Keratinocyte (primary cell): ENCODE data around the gene SEMA3C. TPM values are rescaled to one million over a fixed set of nuclear protein-coding genes. Genes with fewer than 3 reads are reported as not detected.

Experiments used
- DNase-seq: peaks from one replicate; pipeline ENCODE4 v3.0.0-alpha.2; 2011; ENCODE audit warnings: low read depth, missing footprints, low spot score
- FAIRE-seq: peaks from 2 replicates; lab custom pipeline; 2011; peaks lifted over from hg19 to GRCh38; lab: Jason Lieb, UNC
- H2AFZ ChIP-seq: 2 replicates; pipeline ENCODE4 v1.6.0; 2012; ENCODE audit warnings: low read length, control low read depth, inconsistent platforms; ENCODE audit not compliant: control insufficient read depth
- H3K27ac ChIP-seq: 2 replicates; pipeline ENCODE4 v1.5.1; 2011; ENCODE audit warnings: low read length; ENCODE audit not compliant: control insufficient read depth, insufficient read depth
- H3K27me3 ChIP-seq: 3 replicates; pipeline ENCODE4 v1.6.0; 2011; ENCODE audit warnings: low read length; ENCODE audit not compliant: control insufficient read depth, insufficient read depth; ENCODE audit errors: extremely low read depth
- H3K36me3 ChIP-seq, 2 experiments: 2 replicates in 1 of 2; 3 replicates in 1 of 2; pipeline ENCODE4 v1.5.1; 2011; ENCODE audit warnings: low read length in 2 of 2, mild to moderate bottlenecking in 1 of 2; ENCODE audit not compliant: control insufficient read depth in 2 of 2, insufficient read depth in 2 of 2; ENCODE audit errors: extremely low read depth in 1 of 2
- H3K4me1 ChIP-seq: 3 replicates; pipeline ENCODE4 v1.5.1; 2011; ENCODE audit warnings: low read length; ENCODE audit not compliant: control insufficient read depth, insufficient read depth; ENCODE audit errors: extremely low read depth
- H3K4me2 ChIP-seq: 3 replicates; pipeline ENCODE4 v1.6.0; 2011; ENCODE audit warnings: low read depth, low read length; ENCODE audit not compliant: control insufficient read depth, insufficient read depth; ENCODE audit errors: extremely low read depth
- H3K4me3 ChIP-seq, 3 experiments: fragments of 200-600 bp in 1 of 3; sonication (generic) in 1 of 3; 2 replicates in 2 of 3; 3 replicates in 1 of 3; pipeline ENCODE4 v1.5.1; 2011 to 2016; ENCODE audit warnings: low read length in 3 of 3, mild to moderate bottlenecking in 3 of 3, control low read depth in 2 of 3, inconsistent platforms in 1 of 3, low read depth in 1 of 3, mixed read lengths in 1 of 3, mixed run types in 1 of 3, moderate library complexity in 1 of 3; ENCODE audit not compliant: control insufficient read depth in 2 of 3, insufficient read depth in 2 of 3; ENCODE audit errors: extremely low read depth in 1 of 3
- H3K79me2 ChIP-seq: 2 replicates; pipeline ENCODE4 v1.6.0; 2012; ENCODE audit warnings: low read length; ENCODE audit not compliant: control insufficient read depth, insufficient read depth
- H3K9ac ChIP-seq: 3 replicates; pipeline ENCODE4 v1.6.0; 2011; ENCODE audit warnings: low read length; ENCODE audit not compliant: control insufficient read depth, insufficient read depth; ENCODE audit errors: extremely low read depth
- H3K9me1 ChIP-seq: 3 replicates; pipeline ENCODE4 v1.6.0; 2011; ENCODE audit warnings: low read length; ENCODE audit not compliant: control insufficient read depth, insufficient read depth; ENCODE audit errors: extremely low read depth
- H3K9me3 ChIP-seq: 2 replicates; pipeline ENCODE4 v1.5.1; 2012; ENCODE audit warnings: low read depth, low read length; ENCODE audit not compliant: control insufficient read depth
- H4K20me1 ChIP-seq: 3 replicates; pipeline ENCODE4 v1.6.0; 2011; ENCODE audit warnings: low read length; ENCODE audit not compliant: control insufficient read depth, insufficient read depth; ENCODE audit errors: extremely low read depth
- EZH2 ChIP-seq: IDR thresholded peaks from one replicate; pipeline ENCODE4 v1.6.1; 2012; ENCODE audit warnings: inconsistent platforms, mild to moderate bottlenecking, low read length, moderate library complexity
- dilution Hi-C: fragments of 300-500 bp; cut with MboI; formaldehyde crosslinking; loops from one replicate; pipeline ENCODE4 v1.7.0; 2020; ENCODE audit warnings: low sequenced_read_pairs; ENCODE audit not compliant: extremely low pct_ligation_motif_present
- polyA plus RNA-seq, 5 experiments: library from polyadenylated mRNA; depleted of rRNA in 3 of 5; stranded (reverse) in 3 of 5; stranded (forward) in 1 of 5; unstranded in 1 of 5; fragments of >200 nt; gene quantifications; 1 replicate in 1 of 5; 2 replicates in 3 of 5; 3 replicates in 1 of 5; pipeline versions ENCODE4 v1.2.1 to v1.2.3, GENCODE V29; 2011 to 2012; ENCODE audit warnings: missing spikeins in 2 of 5, low read depth in 1 of 5, low replicate concordance in 1 of 5
- TF ChIP-seq, protein P1 (sequence below), 3 experiments: IDR thresholded peaks in 1 of 3; conservative IDR thresholded peaks in 1 of 3; optimal IDR thresholded peaks in 1 of 3; 2 replicates in 2 of 3; 3 replicates in 1 of 3; pipeline versions ENCODE3 to v1.5.1; 2011; ENCODE audit warnings: low read length in 3 of 3, mild to moderate bottlenecking in 3 of 3, moderate library complexity in 2 of 3, control low read depth in 1 of 3, inconsistent platforms in 1 of 3; ENCODE audit not compliant: insufficient read depth in 2 of 3; ENCODE audit errors: extremely low read depth in 1 of 3

SEMA3C gene
- polyA plus RNA-seq, 1 donor (not counting 4 experiments of a cell fraction or from before 2014, with no cell fraction given): 142 TPM

DNA sequence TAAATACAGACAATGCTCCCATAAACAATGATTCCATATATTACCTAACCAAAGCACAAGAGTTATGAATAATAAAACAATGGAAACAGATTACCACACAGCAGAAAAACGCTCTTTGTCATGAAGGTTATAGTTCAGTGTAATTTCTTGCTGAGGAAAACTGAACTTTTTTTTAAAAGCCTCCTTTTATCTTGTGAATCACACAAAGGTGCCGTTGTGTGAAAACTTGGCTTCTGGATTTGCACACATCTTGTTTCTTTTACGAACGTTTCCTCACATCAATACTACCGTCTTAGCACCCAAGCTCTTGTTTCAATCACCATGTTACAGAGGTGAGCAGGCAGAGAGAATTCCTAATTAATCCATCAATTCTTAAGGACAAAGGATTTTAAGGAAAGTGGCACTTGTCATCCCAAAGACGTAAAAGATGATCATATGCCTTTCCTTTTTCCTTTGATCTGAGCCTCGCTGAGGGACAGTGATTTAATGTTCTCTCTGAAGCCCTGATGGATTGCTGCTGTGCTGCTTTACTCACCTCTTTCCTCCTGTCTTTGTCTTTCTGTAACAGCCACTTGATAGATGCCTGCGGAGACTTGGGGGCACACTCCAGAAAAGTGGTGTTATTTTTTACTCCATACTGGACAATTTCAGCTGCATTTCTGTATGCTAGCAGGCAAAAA, 170.3 kb downstream of the SEMA3C start:
- no peak overlapping the region for H3K4me3 ChIP-seq
- no peaks in the 10 kb centered on the region for H4K20me1 ChIP-seq
- H3K9me1 ChIP-seq: no peaks in the 10 kb centered on the region
- no peaks in the 10 kb centered on the region for H3K9me3 ChIP-seq
- H3K27me3 ChIP-seq: no peaks in the 10 kb centered on the region
- H3K9ac ChIP-seq: no peak overlapping the region
- FAIRE-seq (no peak), DNase-seq (no peak)
- no peaks in the 10 kb centered on the region for H3K79me2 ChIP-seq
- H3K4me1 ChIP-seq: no peaks in the 10 kb centered on the region
- H3K27ac ChIP-seq: no peak overlapping the region
- H3K4me2 ChIP-seq: no peak overlapping the region
- peaks cover 17 to 30% of the 10 kb centered on the region in 2 experiments for H3K36me3 ChIP-seq
- no peak for TF ChIP-seq EZH2
- TF ChIP-seq, protein P1, sequence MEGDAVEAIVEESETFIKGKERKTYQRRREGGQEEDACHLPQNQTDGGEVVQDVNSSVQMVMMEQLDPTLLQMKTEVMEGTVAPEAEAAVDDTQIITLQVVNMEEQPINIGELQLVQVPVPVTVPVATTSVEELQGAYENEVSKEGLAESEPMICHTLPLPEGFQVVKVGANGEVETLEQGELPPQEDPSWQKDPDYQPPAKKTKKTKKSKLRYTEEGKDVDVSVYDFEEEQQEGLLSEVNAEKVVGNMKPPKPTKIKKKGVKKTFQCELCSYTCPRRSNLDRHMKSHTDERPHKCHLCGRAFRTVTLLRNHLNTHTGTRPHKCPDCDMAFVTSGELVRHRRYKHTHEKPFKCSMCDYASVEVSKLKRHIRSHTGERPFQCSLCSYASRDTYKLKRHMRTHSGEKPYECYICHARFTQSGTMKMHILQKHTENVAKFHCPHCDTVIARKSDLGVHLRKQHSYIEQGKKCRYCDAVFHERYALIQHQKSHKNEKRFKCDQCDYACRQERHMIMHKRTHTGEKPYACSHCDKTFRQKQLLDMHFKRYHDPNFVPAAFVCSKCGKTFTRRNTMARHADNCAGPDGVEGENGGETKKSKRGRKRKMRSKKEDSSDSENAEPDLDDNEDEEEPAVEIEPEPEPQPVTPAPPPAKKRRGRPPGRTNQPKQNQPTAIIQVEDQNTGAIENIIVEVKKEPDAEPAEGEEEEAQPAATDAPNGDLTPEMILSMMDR (optimal IDR thresholded peaks at IDR 0.05 in 1 of 3, IDR thresholded peaks at IDR 0.05 in 1 of 3, conservative IDR thresholded peaks at IDR 0.05 in 1 of 3; ENCODE audit: extremely low read depth in 1 of 3, insufficient read depth in 2 of 3, low read length in 3 of 3): no peak
- dilution Hi-C loops: no loop called here
- H2AFZ ChIP-seq: no peak overlapping the region

DNA sequence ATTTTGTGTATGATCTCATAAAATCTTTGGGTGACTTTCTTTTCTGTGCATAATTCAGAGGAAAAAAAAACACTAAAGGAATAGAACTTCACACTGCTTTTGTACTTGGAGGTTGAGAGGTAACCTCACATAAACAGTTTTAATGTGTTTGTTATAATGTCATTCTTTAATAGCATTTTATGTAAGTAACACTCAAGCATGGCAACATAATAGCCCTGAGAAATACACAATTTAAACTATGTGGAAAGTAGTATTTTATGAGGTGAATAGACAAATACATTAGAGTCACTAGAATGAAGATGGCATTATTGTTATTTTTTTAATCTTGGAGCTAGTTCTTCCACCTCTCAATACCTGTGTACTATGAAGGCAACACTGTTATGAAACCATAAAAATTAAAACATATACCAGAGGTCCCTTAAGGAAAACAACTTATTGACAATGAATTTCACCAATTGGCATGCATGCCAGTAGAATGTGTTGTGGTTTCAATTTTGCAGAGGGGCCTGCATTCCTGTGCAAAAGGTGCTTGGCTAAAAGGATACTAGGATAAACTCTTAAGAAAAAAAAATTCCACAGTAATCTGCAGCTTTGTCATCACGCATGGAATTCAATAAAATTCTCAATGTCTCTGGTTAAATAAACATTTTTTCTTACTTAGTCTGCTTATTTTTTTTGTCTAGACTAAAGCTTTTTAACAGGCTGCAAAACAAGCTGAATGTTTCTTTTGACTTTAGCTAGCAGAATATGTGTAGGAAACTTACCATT, 177.9 kb downstream of the SEMA3C start:
- dilution Hi-C loops: no loop called here
- no peak for DNase-seq
- Histone ChIP-seq H3K9me3 (no peaks in the 10 kb centered on the region), H3K36me3 (peaks cover 3 to 7% of the 10 kb centered on the region in 2 experiments), H3K4me1 (no peaks in the 10 kb centered on the region), H3K9me1 (no peaks in the 10 kb centered on the region), H3K27ac (no peak overlapping the region), H3K9ac (no peak overlapping the region), H3K4me2 (no peak overlapping the region), H3K79me2 (no peaks in the 10 kb centered on the region), H2AFZ (no peak overlapping the region), H3K27me3 (no peaks in the 10 kb centered on the region), H4K20me1 (no peaks in the 10 kb centered on the region), H3K4me3 (no peak overlapping the region)
- no peak for FAIRE-seq
- no peak for TF ChIP-seq EZH2
- TF ChIP-seq, protein P1 (optimal IDR thresholded peaks at IDR 0.05 in 1 of 3, IDR thresholded peaks at IDR 0.05 in 1 of 3, conservative IDR thresholded peaks at IDR 0.05 in 1 of 3; ENCODE audit: extremely low read depth in 1 of 3, insufficient read depth in 2 of 3, low read length in 3 of 3): no peak
